Endothelial cell (in vitro differentiated cells): Measurements from ENCODE around the gene NRTN. TPM values are rescaled to one million over a fixed set of nuclear protein-coding genes. Genes with fewer than 3 reads are reported as not detected.

ENCODE experiments used
- DNase-seq: peaks from one replicate; pipeline ENCODE4 v3.0.0; 2021; ENCODE audit warnings: low spot score
- H3K27ac Mint-ChIP-seq: one replicate; pipeline ENCODE4 v1.8.0; 2021; ENCODE audit warnings: mixed read lengths, inconsistent platforms; ENCODE audit not compliant: unreplicated experiment
- H3K27me3 Mint-ChIP-seq: one replicate; pipeline ENCODE4 v1.8.0; 2021; ENCODE audit warnings: mild to moderate bottlenecking, moderate library complexity, mixed read lengths, inconsistent platforms; ENCODE audit not compliant: unreplicated experiment
- H3K36me3 Mint-ChIP-seq: one replicate; pipeline ENCODE4 v1.8.0; 2021; ENCODE audit warnings: mild to moderate bottlenecking, low read depth, mixed read lengths, inconsistent platforms; ENCODE audit not compliant: unreplicated experiment
- H3K4me1 Mint-ChIP-seq: one replicate; pipeline ENCODE4 v1.8.0; 2021; ENCODE audit warnings: mild to moderate bottlenecking, mixed read lengths, inconsistent platforms; ENCODE audit not compliant: unreplicated experiment
- H3K4me3 Mint-ChIP-seq: one replicate; pipeline ENCODE4 v1.8.0; 2021; ENCODE audit warnings: mild to moderate bottlenecking, mixed read lengths, inconsistent platforms; ENCODE audit not compliant: unreplicated experiment
- H3K9me3 Mint-ChIP-seq: one replicate; pipeline ENCODE4 v1.8.0; 2021; ENCODE audit warnings: mixed read lengths, inconsistent platforms; ENCODE audit not compliant: unreplicated experiment
- CTCF ChIP-seq: fragments of 200-600 bp; sonication (generic); IDR thresholded peaks from one replicate; pipeline ENCODE4 v1.5.0; 2021; ENCODE audit warnings: antibody characterized with exemption; ENCODE audit not compliant: unreplicated experiment
- total RNA-seq: library from RNA; stranded (reverse); fragmentation: NEBNext Ultra II Directional; extraction: Animal tissue kit (Norgen Biotek cat#: 25700); gene quantifications from one replicate; pipeline ENCODE4 v1.2.1, GENCODE V29; 2021; ENCODE audit not compliant: unreplicated experiment

Gene NRTN
- total RNA-seq, 1 donor from 2014 or later = 0.56 TPM

DNA sequence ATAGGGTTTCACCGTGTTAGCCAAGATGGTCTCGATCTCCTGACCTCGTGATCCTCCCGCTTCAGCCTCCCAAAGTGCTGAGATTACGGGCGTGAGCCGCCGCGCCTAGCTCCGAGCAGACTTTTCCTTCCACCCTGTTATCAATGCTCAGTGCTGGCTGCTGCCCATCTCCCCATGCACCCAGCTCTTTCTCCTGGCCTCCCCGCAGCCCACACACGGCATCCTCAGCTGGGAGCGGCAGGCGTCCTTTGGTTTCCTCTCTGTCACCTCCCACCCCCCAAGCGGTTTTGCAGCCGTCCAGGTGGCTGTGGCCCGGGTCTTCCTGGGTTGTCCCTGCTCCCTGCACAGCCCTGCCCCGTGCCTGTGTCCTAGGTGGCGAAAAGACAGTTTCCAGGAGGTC is 32.5 kb upstream of the NRTN start:
- Mint-ChIP-seq H3K36me3 (no peaks in the 10 kb centered on the region), H3K4me3 (no peak overlapping the region), H3K27ac (no peak overlapping the region), H3K4me1 (no peaks in the 10 kb centered on the region), H3K9me3 (no peaks in the 10 kb centered on the region), H3K27me3 (peaks cover 5% of the 10 kb centered on the region)
- no peak for TF ChIP-seq CTCF
- no peak for DNase-seq

- Mint-ChIP-seq H3K9me3 (no peaks in the 10 kb centered on the region), H3K27me3 (peaks cover 3% of the 10 kb centered on the region), H3K4me1 (no peaks in the 10 kb centered on the region), H3K4me3 (no peak overlapping the region), H3K36me3 (no peaks in the 10 kb centered on the region), H3K27ac (no peak overlapping the region)
- DNase-seq = no peak
- no peak for TF ChIP-seq CTCF
Observed at GRCh38 chr19:5773276-5773675, 31.6 kb upstream of the NRTN start.

DNA sequence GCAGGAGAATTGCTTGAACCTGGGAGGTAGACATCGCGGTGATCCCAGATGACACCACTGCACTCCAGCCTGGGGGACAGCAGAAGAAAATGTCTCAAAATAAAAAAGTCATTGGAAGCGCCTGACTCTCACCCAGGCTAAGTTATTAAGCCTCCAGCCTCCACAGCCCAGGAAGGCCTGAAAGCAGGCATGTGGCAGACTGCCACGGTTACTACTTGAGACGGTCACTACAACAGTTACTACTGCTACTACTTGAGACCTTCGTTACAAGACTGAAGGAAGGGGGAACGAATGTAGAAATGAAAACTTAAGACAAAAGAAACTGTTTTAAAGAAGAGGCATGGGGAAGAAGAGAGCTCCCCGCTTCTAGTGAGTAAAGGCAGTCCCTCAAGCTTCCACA is 29.9 kb upstream of the NRTN start:
- no peaks in the 10 kb centered on the region for H3K36me3 Mint-ChIP-seq
- no peak overlapping the region for H3K27ac Mint-ChIP-seq
- no peaks in the 10 kb centered on the region for H3K4me1 Mint-ChIP-seq
- no peaks in the 10 kb centered on the region for H3K9me3 Mint-ChIP-seq
- DNase-seq = no peak
- H3K27me3 Mint-ChIP-seq = peaks cover 3% of the 10 kb centered on the region
- TF ChIP-seq CTCF = no peak
- no peak overlapping the region for H3K4me3 Mint-ChIP-seq

GRCh38 chr19:5775668-5776309 is 29.1 kb upstream of the NRTN start:
- H3K4me1 Mint-ChIP-seq = no peaks in the 10 kb centered on the region

More at GRCh38 chr19:5775668-5776309, 29.1 kb upstream of the NRTN start:
- Mint-ChIP-seq H3K27ac (no peak overlapping the region), H3K27me3 (peaks cover 3% of the 10 kb centered on the region), H3K9me3 (no peaks in the 10 kb centered on the region), H3K4me3 (no peak overlapping the region), H3K36me3 (no peaks in the 10 kb centered on the region)
- TF ChIP-seq CTCF = no peak
- DNase-seq = no peak
